ENCODE results near the gene FAM240B. TPM values are rescaled to one million over a fixed set of nuclear protein-coding genes. Genes with fewer than 3 reads are reported as not detected.

Gene FAM240B
- total RNA-seq, 2 donors from 2014 or later = not detected

DNA sequence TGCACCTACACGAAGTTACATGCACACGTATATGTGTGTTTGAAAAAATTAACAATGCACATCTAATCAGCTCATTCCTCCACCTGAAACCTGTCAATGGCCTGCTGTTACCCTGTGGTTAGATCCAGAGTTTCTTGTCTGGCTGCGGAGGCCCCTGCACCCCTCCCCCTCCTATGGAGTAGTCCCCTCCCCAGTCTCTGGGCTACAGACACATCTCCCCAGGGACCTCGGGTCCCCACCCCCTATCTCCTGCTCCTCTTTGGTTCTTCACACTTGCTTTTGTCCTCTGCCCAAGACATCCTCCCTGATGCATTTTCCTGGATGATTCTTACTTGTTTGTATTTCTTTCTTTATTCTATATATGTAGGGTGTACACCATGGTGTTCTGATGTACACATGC lies 27.2 kb downstream of the FAM240B start:
- Mint-ChIP-seq H3K4me3 (no peak overlapping the region), H3K36me3 (ENCODE audit: low read depth) (no peaks in the 10 kb centered on the region), H3K27me3 (peaks cover 31% of the 10 kb centered on the region), H3K4me1 (no peaks in the 10 kb centered on the region), H3K27ac (no peak overlapping the region)
- H3K9me3 ChIP-seq (ENCODE audit: control insufficient read depth, low read length, poor library complexity, severe bottlenecking) = no peaks in the 10 kb centered on the region
- no peak for DNase-seq
- no peak for ATAC-seq

DNA sequence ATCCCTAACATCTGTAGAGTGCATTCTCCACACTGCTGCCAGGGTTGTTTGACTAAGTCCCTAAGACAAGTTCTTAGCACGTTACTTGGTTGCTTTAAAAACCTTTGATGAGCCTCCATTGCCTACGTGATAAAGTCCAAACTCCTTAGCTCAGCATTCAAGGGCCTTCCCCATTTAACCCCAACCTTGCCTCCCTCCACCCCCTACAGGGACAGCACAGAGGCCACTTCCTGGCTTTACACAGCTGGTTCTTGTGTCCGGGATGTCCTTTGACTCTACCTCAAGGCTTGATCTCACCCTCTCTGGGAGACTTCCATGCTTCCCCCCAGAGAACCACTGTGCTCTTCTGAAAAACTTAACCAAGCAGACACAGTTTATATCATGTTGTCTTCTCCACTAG lies 29.4 kb downstream of the FAM240B start:
- Mint-ChIP-seq H3K27me3 (peaks cover 40% of the 10 kb centered on the region), H3K4me1 (peaks cover 9% of the 10 kb centered on the region), H3K4me3 (no peak overlapping the region), H3K27ac (no peak overlapping the region), H3K36me3 (ENCODE audit: low read depth) (no peaks in the 10 kb centered on the region)
- no peak for DNase-seq
- no peak for ATAC-seq
- no peaks in the 10 kb centered on the region for H3K9me3 ChIP-seq (ENCODE audit: control insufficient read depth, low read length, poor library complexity, severe bottlenecking)

DNA sequence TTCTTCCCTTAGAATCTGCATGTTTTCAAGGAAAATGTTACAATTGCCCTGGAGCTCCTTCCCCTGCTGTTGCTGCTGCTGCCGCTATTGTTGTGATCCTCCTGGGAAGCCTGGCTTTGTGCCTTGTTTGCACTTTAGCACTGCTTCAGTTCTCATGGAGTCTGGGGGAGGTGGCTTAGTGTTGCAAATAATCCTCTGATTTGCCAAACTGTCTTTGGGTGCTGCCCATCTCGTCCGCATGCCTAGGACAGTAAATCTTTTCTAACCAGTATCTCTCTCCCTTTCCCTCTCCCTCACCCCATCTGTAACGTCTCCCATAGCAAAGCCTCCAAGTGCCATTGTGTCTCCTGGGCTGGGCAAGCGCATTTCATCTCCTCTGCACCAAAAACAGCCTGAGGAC lies 30.3 kb downstream of the FAM240B start:
- H3K27ac Mint-ChIP-seq = no peak overlapping the region

DNA sequence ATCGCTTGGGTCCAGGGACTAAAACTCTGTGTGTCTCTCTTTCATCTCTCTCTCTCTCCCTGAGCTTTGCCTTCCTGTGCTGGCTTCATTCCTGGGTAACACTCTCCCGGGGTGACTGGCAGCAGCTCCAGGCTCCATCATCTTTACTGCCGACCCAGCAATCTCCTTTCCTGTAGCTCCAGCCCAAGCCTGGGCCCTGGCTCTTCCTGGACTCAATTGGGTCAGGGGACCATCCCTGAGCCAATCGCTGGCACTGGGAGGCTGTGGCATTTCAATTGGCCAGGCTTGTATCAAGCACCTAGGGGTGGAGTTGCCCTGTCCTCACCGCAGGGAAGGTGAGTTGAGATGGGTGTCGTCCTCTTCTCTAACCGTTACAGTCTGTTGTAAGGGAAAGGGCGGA lies 31.9 kb downstream of the FAM240B start:
- Mint-ChIP-seq H3K27ac (no peak overlapping the region), H3K4me1 (peaks cover 9% of the 10 kb centered on the region), H3K27me3 (peaks cover 44% of the 10 kb centered on the region), H3K4me3 (peak overlapping the region; percentile 78), H3K36me3 (ENCODE audit: low read depth) (no peaks in the 10 kb centered on the region)
- ATAC-seq = no peak
- no peaks in the 10 kb centered on the region for H3K9me3 ChIP-seq (ENCODE audit: control insufficient read depth, low read length, poor library complexity, severe bottlenecking)
- no peak for DNase-seq

More for the DNA sequence above, 30.3 kb downstream of the FAM240B start:
- peak overlapping the region; percentile 7 for H3K4me3 Mint-ChIP-seq
- peaks cover 46% of the 10 kb centered on the region for H3K27me3 Mint-ChIP-seq
- no peaks in the 10 kb centered on the region for H3K36me3 Mint-ChIP-seq (ENCODE audit: low read depth)
- no peak for ATAC-seq
- DNase-seq = no peak
- H3K9me3 ChIP-seq (ENCODE audit: control insufficient read depth, low read length, poor library complexity, severe bottlenecking) = no peaks in the 10 kb centered on the region
- peaks cover 9% of the 10 kb centered on the region for H3K4me1 Mint-ChIP-seq

DNA sequence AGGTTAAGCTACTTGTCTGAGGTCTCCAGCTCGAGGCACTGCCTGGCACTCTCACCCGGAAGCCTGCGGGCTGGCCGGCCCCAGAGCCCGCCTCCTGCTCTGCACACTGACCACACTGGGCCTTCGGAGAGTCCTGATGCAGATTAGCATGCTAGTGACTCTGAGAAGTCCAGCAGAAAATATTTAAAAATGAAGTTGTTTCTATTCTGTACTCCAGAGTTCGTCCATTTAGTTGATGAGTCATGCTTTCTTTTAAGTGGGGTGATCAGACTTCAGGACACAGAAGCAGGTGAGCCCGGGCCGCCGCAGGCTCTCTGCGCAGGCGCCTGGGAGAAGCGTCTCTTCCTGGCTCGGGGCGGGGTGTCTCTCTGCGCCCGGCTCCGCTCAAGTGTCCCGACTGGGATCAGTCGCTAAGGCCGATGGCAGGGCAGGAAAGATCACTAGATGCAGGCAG lies 32.5 kb downstream of the FAM240B start:
- Mint-ChIP-seq H3K36me3 (ENCODE audit: low read depth) (no peaks in the 10 kb centered on the region), H3K4me1 (peaks cover 9% of the 10 kb centered on the region), H3K27ac (peak overlapping the region; percentile 14), H3K27me3 (peaks cover 39% of the 10 kb centered on the region), H3K4me3 (peak overlapping the region; percentile 78)
- ATAC-seq (peak; percentile 66), DNase-seq (no peak)
- H3K9me3 ChIP-seq (ENCODE audit: control insufficient read depth, low read length, poor library complexity, severe bottlenecking) = no peaks in the 10 kb centered on the region

DNA sequence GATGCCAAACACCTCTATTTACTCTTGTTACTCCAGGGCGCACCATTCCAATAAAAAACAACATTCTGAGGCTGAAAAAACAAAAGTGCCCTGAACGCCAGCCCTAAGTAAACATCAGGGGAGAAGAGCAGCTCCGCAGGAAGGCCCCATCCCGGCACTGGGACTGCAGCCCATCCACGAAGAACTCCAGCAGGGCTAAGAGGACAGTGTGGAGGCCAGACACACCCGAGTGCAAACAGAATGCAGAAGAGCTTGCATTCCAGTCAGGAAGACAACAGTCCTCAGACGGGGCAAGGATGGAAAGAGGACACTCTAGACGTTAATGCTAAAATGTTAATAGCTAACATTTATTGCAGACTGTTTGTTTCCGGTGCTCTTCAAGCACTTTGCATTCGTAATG lies 33.0 kb downstream of the FAM240B start:
- Mint-ChIP-seq H3K27ac (peak overlapping the region; percentile 14), H3K27me3 (peaks cover 36% of the 10 kb centered on the region), H3K4me3 (no peak overlapping the region), H3K4me1 (peaks cover 9% of the 10 kb centered on the region), H3K36me3 (ENCODE audit: low read depth) (no peaks in the 10 kb centered on the region)
- no peak for DNase-seq
- no peak for ATAC-seq
- H3K9me3 ChIP-seq (ENCODE audit: control insufficient read depth, low read length, poor library complexity, severe bottlenecking) = no peaks in the 10 kb centered on the region

DNA sequence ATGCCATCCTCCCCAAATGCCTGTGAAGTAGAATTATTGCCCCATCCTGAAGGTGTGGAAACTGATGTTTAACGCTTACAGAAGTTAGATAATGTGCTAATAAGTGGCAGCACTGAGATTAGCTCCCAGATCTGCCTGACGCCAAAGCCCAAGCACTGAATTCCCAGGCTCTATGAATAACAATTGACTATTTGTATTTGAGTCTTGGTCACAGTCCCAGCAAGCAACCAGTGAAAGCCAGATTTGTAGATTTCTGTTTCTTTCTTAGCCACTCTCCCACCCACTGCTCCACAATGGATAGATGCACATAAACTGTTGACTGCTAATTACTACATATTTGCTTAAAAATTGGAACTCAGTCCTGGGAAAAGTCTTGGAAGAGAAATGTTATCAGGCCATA lies 34.4 kb downstream of the FAM240B start:
- ATAC-seq = no peak
- peaks cover 36% of the 10 kb centered on the region for H3K27me3 Mint-ChIP-seq
- peaks cover 9% of the 10 kb centered on the region for H3K4me1 Mint-ChIP-seq

DNA sequence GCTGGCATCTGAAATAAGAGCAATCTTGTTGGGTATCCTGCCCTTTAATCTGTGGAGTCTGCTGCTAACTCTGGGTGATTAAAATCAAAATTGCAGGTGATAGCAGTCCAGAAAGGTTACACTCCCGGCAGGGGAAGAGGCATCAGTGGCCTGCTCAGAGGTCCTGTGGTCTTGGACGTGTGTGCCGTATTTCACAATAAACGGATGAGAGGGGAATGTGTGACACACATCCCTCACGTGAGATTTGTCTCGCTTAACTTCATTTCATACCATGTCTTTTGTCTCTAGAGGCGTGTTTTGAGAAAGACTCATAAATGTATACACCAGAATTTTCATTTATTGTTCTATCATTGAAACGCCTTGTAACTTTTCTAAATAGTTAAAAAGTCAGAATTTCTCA lies 36.6 kb downstream of the FAM240B start:
- ATAC-seq (no peak), DNase-seq (no peak)
- peaks cover 9% of the 10 kb centered on the region for H3K4me1 Mint-ChIP-seq
- no peaks in the 10 kb centered on the region for H3K9me3 ChIP-seq (ENCODE audit: control insufficient read depth, low read length, poor library complexity, severe bottlenecking)
- no peak overlapping the region for H3K4me3 Mint-ChIP-seq
- peaks cover 31% of the 10 kb centered on the region for H3K27me3 Mint-ChIP-seq
- no peak overlapping the region for H3K27ac Mint-ChIP-seq
- no peaks in the 10 kb centered on the region for H3K36me3 Mint-ChIP-seq (ENCODE audit: low read depth)

More for the DNA sequence above, 34.4 kb downstream of the FAM240B start:
- no peak overlapping the region for H3K27ac Mint-ChIP-seq
- H3K36me3 Mint-ChIP-seq (ENCODE audit: low read depth) = no peaks in the 10 kb centered on the region
- H3K9me3 ChIP-seq (ENCODE audit: control insufficient read depth, low read length, poor library complexity, severe bottlenecking) = no peaks in the 10 kb centered on the region
- DNase-seq = no peak
- no peak overlapping the region for H3K4me3 Mint-ChIP-seq

DNA sequence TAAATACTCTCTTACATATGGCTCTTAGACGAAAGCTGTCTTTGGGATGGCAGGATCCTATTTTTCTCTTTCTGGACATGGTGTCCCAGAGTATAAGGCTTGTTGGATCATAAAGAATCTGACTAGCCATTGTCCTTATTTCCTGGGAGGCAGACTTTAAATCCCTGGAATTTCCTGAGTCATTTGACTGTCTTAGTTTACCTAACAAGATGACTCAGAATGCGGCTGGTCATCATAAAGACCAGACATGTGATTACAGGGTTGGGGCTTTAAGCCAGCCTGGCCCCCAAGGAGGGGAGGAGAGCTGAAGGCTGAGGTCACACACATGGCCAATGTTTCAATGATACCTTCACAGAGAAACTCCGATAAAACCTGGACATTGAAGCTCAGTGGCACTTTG lies 37.2 kb downstream of the FAM240B start:
- Mint-ChIP-seq H3K4me1 (peaks cover 9% of the 10 kb centered on the region), H3K27me3 (peaks cover 35% of the 10 kb centered on the region), H3K36me3 (ENCODE audit: low read depth) (no peaks in the 10 kb centered on the region), H3K4me3 (no peak overlapping the region), H3K27ac (no peak overlapping the region)
- no peaks in the 10 kb centered on the region for H3K9me3 ChIP-seq (ENCODE audit: control insufficient read depth, low read length, poor library complexity, severe bottlenecking)
- ATAC-seq (no peak), DNase-seq (no peak)

DNA sequence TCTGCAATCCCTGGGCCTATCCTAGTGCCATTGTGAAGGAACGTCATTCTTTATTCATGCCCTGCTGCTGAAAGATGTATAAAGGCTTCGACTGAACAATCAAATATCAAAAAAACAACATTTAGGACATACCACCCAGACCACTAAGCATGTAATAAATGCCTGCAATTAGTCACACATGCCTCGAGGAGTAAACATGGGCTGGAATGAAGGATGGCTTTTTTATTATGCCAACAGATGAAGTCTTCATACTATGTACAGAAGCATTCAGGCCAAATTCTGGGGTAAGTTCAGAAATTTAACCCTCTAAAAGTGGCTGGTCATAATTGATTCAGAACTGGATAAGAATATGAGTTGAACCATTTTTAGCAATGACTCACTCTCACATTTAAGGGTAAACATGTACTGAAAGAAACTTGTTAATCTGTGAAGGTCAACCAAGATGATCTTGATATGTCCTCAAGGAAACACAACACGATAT lies 38.1 kb downstream of the FAM240B start:
- no peak overlapping the region for H3K4me3 Mint-ChIP-seq
- DNase-seq (no peak), ATAC-seq (no peak)
- no peak overlapping the region for H3K27ac Mint-ChIP-seq
- H3K27me3 Mint-ChIP-seq = peaks cover 35% of the 10 kb centered on the region
- no peaks in the 10 kb centered on the region for H3K9me3 ChIP-seq (ENCODE audit: control insufficient read depth, low read length, poor library complexity, severe bottlenecking)
- peaks cover 4% of the 10 kb centered on the region for H3K36me3 Mint-ChIP-seq (ENCODE audit: low read depth)
- peaks cover under 1% of the 10 kb centered on the region for H3K4me1 Mint-ChIP-seq

DNA sequence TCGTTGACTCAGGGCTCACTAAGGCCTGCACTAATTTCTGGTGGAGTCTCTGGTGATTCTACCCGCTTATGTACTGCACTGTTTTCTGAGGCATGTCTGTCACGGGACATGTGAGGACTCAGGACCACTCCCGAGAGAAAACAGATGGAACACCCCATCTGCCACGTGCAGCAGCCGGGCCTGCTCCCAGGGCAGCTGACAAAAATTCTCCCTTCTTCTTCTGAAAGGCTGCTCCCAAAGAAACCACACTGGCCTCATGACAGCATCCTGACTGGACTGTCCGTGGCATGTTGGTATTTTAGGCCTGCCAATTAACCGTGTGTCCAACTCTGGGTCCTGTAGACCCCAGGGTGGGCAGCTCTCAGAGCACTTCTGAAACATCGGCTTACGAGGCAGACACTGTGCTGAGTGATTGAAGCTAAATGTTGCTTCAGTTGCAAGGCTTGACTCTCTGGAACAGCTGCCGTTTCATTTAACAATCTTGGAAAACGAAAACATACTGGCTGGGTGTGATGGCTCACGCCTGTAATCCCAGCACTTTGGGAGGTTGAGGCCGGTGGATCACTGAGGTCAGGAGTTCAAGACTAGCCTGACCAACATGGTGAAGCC lies 39.0 kb downstream of the FAM240B start:
- H3K4me1 Mint-ChIP-seq = no peaks in the 10 kb centered on the region
- ATAC-seq = no peak
- peaks cover 4% of the 10 kb centered on the region for H3K36me3 Mint-ChIP-seq (ENCODE audit: low read depth)
- no peak overlapping the region for H3K27ac Mint-ChIP-seq
- peaks cover 34% of the 10 kb centered on the region for H3K27me3 Mint-ChIP-seq
- no peak for DNase-seq
- no peaks in the 10 kb centered on the region for H3K9me3 ChIP-seq (ENCODE audit: control insufficient read depth, low read length, poor library complexity, severe bottlenecking)
- no peak overlapping the region for H3K4me3 Mint-ChIP-seq

DNA sequence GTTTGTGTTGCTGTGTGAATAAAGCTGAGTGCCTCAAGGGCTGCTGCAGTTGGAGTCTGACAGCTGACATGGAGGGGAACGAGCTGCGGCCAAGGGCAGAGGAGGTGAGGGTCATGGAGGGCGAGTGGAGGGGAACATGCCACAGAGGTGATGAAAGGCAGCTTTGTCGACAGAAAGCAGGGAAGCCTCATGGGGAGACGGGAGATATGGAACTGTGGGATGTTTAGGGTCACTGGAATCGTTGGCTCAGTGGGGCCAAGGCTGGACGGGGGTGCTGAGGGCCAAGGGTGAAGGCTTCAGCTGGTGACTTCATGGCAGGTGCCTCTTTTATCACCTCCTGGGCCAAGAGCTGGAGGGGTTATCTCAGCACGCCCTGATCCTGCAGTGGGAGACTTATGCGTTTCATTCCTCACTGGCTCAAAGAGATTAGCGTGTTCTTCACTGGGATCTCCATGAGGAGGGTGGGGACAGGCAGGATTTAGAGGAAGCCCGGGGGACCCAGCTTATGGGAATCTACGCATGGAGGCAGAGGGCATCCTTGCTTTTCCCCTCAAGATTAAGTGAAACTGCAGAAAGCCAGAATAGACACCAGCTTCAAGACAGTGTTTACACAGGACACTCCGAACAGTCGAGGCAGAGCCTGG lies 42.2 kb downstream of the FAM240B start:
- Mint-ChIP-seq H3K27ac (no peak overlapping the region), H3K27me3 (peaks cover 17% of the 10 kb centered on the region), H3K4me1 (peaks cover 2% of the 10 kb centered on the region), H3K4me3 (no peak overlapping the region), H3K36me3 (ENCODE audit: low read depth) (peaks cover 4% of the 10 kb centered on the region)
- ATAC-seq (no peak), DNase-seq (no peak)
- H3K9me3 ChIP-seq (ENCODE audit: control insufficient read depth, low read length, poor library complexity, severe bottlenecking) = no peaks in the 10 kb centered on the region

DNA sequence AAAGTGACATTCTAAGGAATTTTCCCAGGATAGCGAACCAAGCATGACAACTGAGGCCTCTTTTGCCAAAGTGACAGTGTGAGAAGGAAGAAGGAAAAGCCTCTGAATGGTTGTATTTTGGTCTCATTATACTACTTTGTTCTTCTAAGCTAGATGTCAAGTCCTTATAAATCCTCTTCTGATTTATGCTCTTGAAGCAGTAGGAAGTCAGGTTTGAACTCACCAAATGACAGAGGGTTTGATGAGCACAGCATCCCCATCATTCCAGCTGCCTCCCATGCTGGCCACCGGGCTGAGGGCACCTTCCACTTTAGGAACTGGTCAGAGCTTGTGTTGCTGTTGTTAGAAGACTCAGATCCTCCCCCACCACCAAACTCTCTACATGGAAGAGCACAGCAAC lies 44.1 kb downstream of the FAM240B start:
- Mint-ChIP-seq H3K27ac (no peak overlapping the region), H3K4me3 (no peak overlapping the region), H3K27me3 (peaks cover 17% of the 10 kb centered on the region), H3K36me3 (ENCODE audit: low read depth) (peaks cover 4% of the 10 kb centered on the region), H3K4me1 (peaks cover 2% of the 10 kb centered on the region)
- ATAC-seq = no peak
- H3K9me3 ChIP-seq (ENCODE audit: control insufficient read depth, low read length, poor library complexity, severe bottlenecking) = no peaks in the 10 kb centered on the region
- no peak for DNase-seq

DNA sequence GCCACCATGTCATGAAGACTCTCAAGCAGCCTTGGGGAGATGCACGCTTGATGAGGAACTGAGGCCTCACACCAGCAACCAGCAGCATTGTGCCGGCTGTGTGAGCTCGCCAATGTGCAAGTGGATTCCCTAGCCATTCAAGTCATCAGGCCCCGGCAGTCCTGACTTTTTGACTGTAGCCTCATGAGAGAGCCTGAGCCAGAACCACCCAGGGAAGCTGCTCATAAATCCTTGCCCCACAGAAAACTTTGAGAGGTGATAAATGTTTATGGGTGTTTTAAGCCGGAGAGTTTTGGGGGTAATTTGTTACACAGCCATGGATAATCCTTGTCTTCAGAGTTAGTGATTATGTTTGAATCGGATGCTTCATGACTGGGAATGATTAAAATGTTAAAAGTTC lies 44.7 kb downstream of the FAM240B start:
- ATAC-seq (no peak), DNase-seq (no peak)
- peaks cover 4% of the 10 kb centered on the region for H3K36me3 Mint-ChIP-seq (ENCODE audit: low read depth)
- H3K4me1 Mint-ChIP-seq = peaks cover 2% of the 10 kb centered on the region
- H3K9me3 ChIP-seq (ENCODE audit: control insufficient read depth, low read length, poor library complexity, severe bottlenecking) = no peaks in the 10 kb centered on the region
- no peak overlapping the region for H3K4me3 Mint-ChIP-seq
- H3K27ac Mint-ChIP-seq = no peak overlapping the region
- peaks cover 17% of the 10 kb centered on the region for H3K27me3 Mint-ChIP-seq
